Upper lobe of left lung (tissue), 6 donors: ENCODE results near the gene NPS. TPM values are rescaled to one million over a fixed set of nuclear protein-coding genes. Genes with fewer than 3 reads are reported as not detected.

Experiments
- ATAC-seq, 2 donors: fragments of 200-7000 bp; cut with Tn5 transposase; one replicate each; pipeline ENCODE4 v1.9.1; 2022; ENCODE audit warnings: mild to moderate bottlenecking in 2 of 2, moderate library complexity in 2 of 2; ENCODE audit not compliant: low FRiP score in 2 of 2
- DNase-seq, 2 donors: peaks; one replicate each; pipeline ENCODE4 v3.0.0-alpha.2; 2019 to 2020
- H3K27ac ChIP-seq, 4 donors: fragments of 200-600 bp; sonication (generic); one replicate each; pipeline ENCODE4 v1.5.1; 2016 to 2019
- H3K27me3 ChIP-seq, 4 donors: fragments of 200-600 bp; sonication (generic); one replicate each; pipeline ENCODE4 v1.5.1; 2017 to 2019
- H3K36me3 ChIP-seq, 4 donors: fragments of 200-600 bp; sonication (generic); one replicate each; pipeline ENCODE4 v1.5.1; 2016 to 2019
- H3K4me1 ChIP-seq, 4 donors: fragments of 200-600 bp; sonication (generic); one replicate each; pipeline ENCODE4 v1.5.1; 2018 to 2019
- H3K4me3 ChIP-seq, 4 donors: fragments of 200-600 bp; sonication (generic); one replicate each; pipeline ENCODE4 v1.5.1; 2017 to 2019; ENCODE audit warnings: mild to moderate bottlenecking in 2 of 4, moderate library complexity in 1 of 4
- H3K9me3 ChIP-seq, 4 donors: fragments of 200-600 bp; sonication (generic); one replicate each; pipeline ENCODE4 v1.5.1; 2018 to 2019
- CTCF ChIP-seq, 6 experiments: fragments of 450-650 bp in 4 of 6; fragments of 200-600 bp in 2 of 6; sonication (generic) in 2 of 6; IDR thresholded peaks; one replicate each; pipeline ENCODE4 v1.5.1; 2016 to 2019; ENCODE audit warnings: antibody characterized with exemption in 6 of 6
- EP300 ChIP-seq, 4 donors: sonication (generic); formaldehyde crosslinking; IDR thresholded peaks; one replicate each; pipeline ENCODE4 v1.5.1; 2017; ENCODE audit warnings: antibody characterized with exemption in 4 of 4, control low read depth in 2 of 4
- POLR2A ChIP-seq, 4 donors: fragments of 450-650 bp; IDR thresholded peaks; one replicate each; pipeline ENCODE4 v1.5.1; 2016 to 2017; ENCODE audit warnings: antibody characterized with exemption in 4 of 4, mild to moderate bottlenecking in 2 of 4
- POLR2AphosphoS5 ChIP-seq, 2 donors: sonication (generic); formaldehyde crosslinking; IDR thresholded peaks; one replicate each; pipeline ENCODE4 v1.5.1; 2017; ENCODE audit warnings: antibody characterized with exemption in 2 of 2
- WGBS, 2 donors: methylation state at CpG; one replicate each; pipeline ENCODE4 v1.1.5; 2017 to 2018; 5-methylcytosine and 5-hydroxymethylcytosine counted together
- total RNA-seq, 6 donors: library from RNA; depleted of rRNA in 4 of 6; stranded (reverse); fragments of >200 nt in 4 of 6; gene quantifications; one replicate each; pipeline versions ENCODE4 v1.1.0 to v1.2.1, GENCODE V29; 2016 to 2021
- donor health status: DM: no; HTN: no; CAD: no; lungs with moderate emphysema.
- donor health status: DM: no; HTN: yes; CAD: no; lungs with severe emphysema.

NPS gene
- total RNA-seq, 6 donors from 2014 or later, result not detected

- Histone ChIP-seq H3K9me3 (no peaks in the 10 kb centered on the region), H3K4me1 (no peaks in the 10 kb centered on the region), H3K36me3 (no peaks in the 10 kb centered on the region), H3K27ac (no peak overlapping the region), H3K4me3 (no peak overlapping the region), H3K27me3 (no peaks in the 10 kb centered on the region)
- DNase-seq (no peak), ATAC-seq (no peak)
- WGBS, 2 donors, result 61 to 66% methylated on average over 8 of the region's 8 CpGs
- TF ChIP-seq EP300 (IDR thresholded peaks at IDR 0.05) (no peak), POLR2A (IDR thresholded peaks at IDR 0.05) (no peak), CTCF (IDR thresholded peaks at IDR 0.05) (no peak), POLR2AphosphoS5 (IDR thresholded peaks at IDR 0.05) (no peak)
These were observed 13.2 kb upstream of the NPS start for GRCh38 chr10:127535802-127536515.

- DNase-seq, result peak in 1 of 2 donors; percentile 39
- H3K9me3 ChIP-seq, result no peaks in the 10 kb centered on the region
- no peak overlapping the region for H3K27ac ChIP-seq
- H3K27me3 ChIP-seq, result no peaks in the 10 kb centered on the region
- no peaks in the 10 kb centered on the region for H3K4me1 ChIP-seq
- no peak for TF ChIP-seq EP300 (IDR thresholded peaks at IDR 0.05)
- no peak for TF ChIP-seq CTCF (IDR thresholded peaks at IDR 0.05)
- TF ChIP-seq POLR2AphosphoS5 (IDR thresholded peaks at IDR 0.05), result no peak
- TF ChIP-seq POLR2A (IDR thresholded peaks at IDR 0.05), result no peak
- no peak overlapping the region for H3K4me3 ChIP-seq
- ATAC-seq, result peak; percentile 6 to 26
- H3K36me3 ChIP-seq, result no peaks in the 10 kb centered on the region
- 81 to 89% methylated on average over 16 to 21 of the region's 21 CpGs for WGBS, 2 donors
These were observed 11.9 kb upstream of the NPS start for GRCh38 chr10:127536972-127537760.

- Histone ChIP-seq H3K27me3 (no peaks in the 10 kb centered on the region), H3K4me3 (no peak overlapping the region), H3K4me1 (no peaks in the 10 kb centered on the region), H3K36me3 (no peaks in the 10 kb centered on the region), H3K9me3 (no peaks in the 10 kb centered on the region), H3K27ac (no peak overlapping the region)
- TF ChIP-seq POLR2A (IDR thresholded peaks at IDR 0.05), result no peak
- no peak for TF ChIP-seq POLR2AphosphoS5 (IDR thresholded peaks at IDR 0.05)
- no peak for TF ChIP-seq CTCF (IDR thresholded peaks at IDR 0.05)
- no peak for TF ChIP-seq EP300 (IDR thresholded peaks at IDR 0.05)
- ATAC-seq (no peak), DNase-seq (no peak)
- 80% methylated on average over 8 of the region's 8 CpGs for WGBS, 2 donors
These were observed 11.2 kb upstream of the NPS start for GRCh38 chr10:127537924-127538323.

- Histone ChIP-seq H3K4me3 (no peak overlapping the region), H3K36me3 (no peaks in the 10 kb centered on the region), H3K4me1 (no peaks in the 10 kb centered on the region), H3K9me3 (peaks cover 0 to 14% (median 11%) of the 10 kb centered on the region in 4 donors), H3K27ac (no peak overlapping the region), H3K27me3 (no peaks in the 10 kb centered on the region)
- DNase-seq, result no peak
- WGBS, 2 donors, result 89 to 91% methylated on average over 3 of the region's 3 CpGs
- TF ChIP-seq EP300 (IDR thresholded peaks at IDR 0.05) (no peak), POLR2AphosphoS5 (IDR thresholded peaks at IDR 0.05) (no peak), CTCF (IDR thresholded peaks at IDR 0.05) (no peak)
- ATAC-seq, result no peak
These were observed 1.1 kb upstream of the NPS start for GRCh38 chr10:127548022-127548421.
